Testis (tissue), 2 donors: ENCODE measurements around the gene LRRC45.

Source experiments
- CTCF ChIP-seq, 3 experiments: fragments of 450-650 bp in 2 of 3; fragments of 200-600 bp in 1 of 3; sonication (generic) in 1 of 3; IDR thresholded peaks; one replicate each; pipeline ENCODE4 v1.5.1; 2016 to 2019; ENCODE audit warnings: antibody characterized with exemption in 3 of 3, mild to moderate bottlenecking in 2 of 3, moderate library complexity in 1 of 3
- POLR2A ChIP-seq: fragments of 450-650 bp; IDR thresholded peaks from one replicate; pipeline ENCODE4 v1.6.1; 2017; ENCODE audit warnings: antibody characterized with exemption, mild to moderate bottlenecking, moderate library complexity

GRCh38 chr17:82055965-82056728 lies 33.0 kb downstream of the LRRC45 start:
- TF ChIP-seq CTCF (IDR thresholded peaks at IDR 0.05) (no peak), POLR2A (no peak)
